AG04449 (cell line): ENCODE data around the gene WDFY1.
"Not testable (repeated sequence)": the region's sequence is repeated elsewhere in the genome, so short reads cannot be mapped to it uniquely, and the experiment has no call there.

Source experiments
- CTCF ChIA-PET: fragments of 350-600 bp; formaldehyde crosslinking; extraction: SDS; loops from one replicate; lab custom pipeline; 2021; ENCODE audit warnings: antibody characterized with exemption; lab: Yijun Ruan, JAX
- POLR2A ChIA-PET: fragments of 400-600, 350-600 bp; formaldehyde crosslinking; extraction: SDS; loops from one replicate; lab custom pipeline; 2020; ENCODE audit warnings: antibody characterized with exemption, inconsistent platforms; lab: Yijun Ruan, JAX
- DNase-seq: peaks from one replicate; pipeline ENCODE4 v3.0.0-alpha.2; 2010; ENCODE audit warnings: low read depth, low spot score
- H3K4me3 ChIP-seq: 2 replicates; pipeline ENCODE4 v1.5.1; 2011; ENCODE audit warnings: low read depth, mild to moderate bottlenecking, control low read depth, low read length
- CTCF ChIP-seq: IDR thresholded peaks from one replicate; pipeline ENCODE4 v1.5.1; 2011; ENCODE audit warnings: mild to moderate bottlenecking, moderate library complexity, low read length, control low read depth, inconsistent platforms; ENCODE audit not compliant: insufficient read depth; ENCODE audit errors: missing control alignments

Gene WDFY1

GRCh38 chr2:223882715-223883114 lies 62.4 kb downstream of the WDFY1 start:
- ChIA-PET CTCF (no interaction called here), POLR2A (no interaction called here)
- TF ChIP-seq CTCF = no peak
- no peak overlapping the region for H3K4me3 ChIP-seq
- DNase-seq = no peak

- no peak for DNase-seq
- TF ChIP-seq CTCF = no peak
- ChIA-PET CTCF (interaction anchor here (1.3 kb wide), 1 partner anchor 9 kb away, joined by 3 read pairs; no protein-coding TSS in a partner anchor), POLR2A (no interaction called here)
- no peak overlapping the region for H3K4me3 ChIP-seq
These were observed 64.3 kb downstream of the WDFY1 start for GRCh38 chr2:223880796-223881195.

- no peak overlapping the region for H3K4me3 ChIP-seq
- DNase-seq = no peak
- no peak for TF ChIP-seq CTCF
- POLR2A ChIA-PET = no interaction called here
- CTCF ChIA-PET = interaction anchor here (0.6 to 1.6 kb wide), 2 partner anchors 84 to 99 kb away, joined by 3 read pairs; no protein-coding TSS in a partner anchor
These were observed 67.3 kb downstream of the WDFY1 start for GRCh38 chr2:223877721-223878410.

GRCh38 chr2:223873672-223874071 lies 71.5 kb downstream of the WDFY1 start:
- ChIA-PET POLR2A (no interaction called here), CTCF (no interaction called here)
- H3K4me3 ChIP-seq = no peak overlapping the region
- no peak for DNase-seq
- TF ChIP-seq CTCF = no peak

- POLR2A ChIA-PET, DNase-seq, H3K4me3 ChIP-seq: not testable (repeated sequence)
- CTCF ChIA-PET = interaction anchor here (1.6 kb wide), 1 partner anchor 11 kb away, joined by 4 read pairs; no protein-coding TSS in a partner anchor
These were observed 72.4 kb downstream of the WDFY1 start for GRCh38 chr2:223872772-223873171.

- CTCF ChIA-PET = interaction anchor here (1.2 to 1.6 kb wide), 2 partner anchors 9 to 10 kb away, joined by 3 to 4 read pairs; no protein-coding TSS in a partner anchor
- POLR2A ChIA-PET, DNase-seq, H3K4me3 ChIP-seq: not testable (repeated sequence)
These were observed 73.5 kb downstream of the WDFY1 start for GRCh38 chr2:223871661-223872060.

- ChIA-PET CTCF (interaction anchor here (1.2 kb wide), 1 partner anchor 9 kb away, joined by 3 read pairs; no protein-coding TSS in a partner anchor), POLR2A (no interaction called here)
- DNase-seq = no peak
- H3K4me3 ChIP-seq = no peak overlapping the region
- TF ChIP-seq CTCF = no peak
These were observed 74.1 kb downstream of the WDFY1 start for GRCh38 chr2:223870840-223871611.
